Mesendoderm (in vitro differentiated cells): ENCODE measurements around the gene CD33.

Source experiments
- DNase-seq: peaks from one replicate; pipeline ENCODE4 v3.0.0; 2013
- H2AK5ac ChIP-seq: 2 replicates; pipeline ENCODE4 v1.6.1; 2013; ENCODE audit warnings: low read length, inconsistent platforms
- H2BK120ac ChIP-seq: 2 replicates; pipeline ENCODE4 v1.6.1; 2013; ENCODE audit warnings: low read depth, mild to moderate bottlenecking, low read length, moderate library complexity, mixed read lengths
- H2BK15ac ChIP-seq: replicated peaks from 2 replicates; pipeline ENCODE4 v1.6.1; 2013; ENCODE audit warnings: low read depth, mild to moderate bottlenecking, moderate library complexity
- H2BK5ac ChIP-seq: 2 replicates; pipeline ENCODE4 v1.6.1; 2013; ENCODE audit warnings: low read length, inconsistent platforms
- H3K18ac ChIP-seq: 2 replicates; pipeline ENCODE4 v1.6.1; 2013; ENCODE audit warnings: mild to moderate bottlenecking, low read length, mixed read lengths
- H3K23ac ChIP-seq: one replicate; pipeline ENCODE4 v1.6.1; 2013; ENCODE audit warnings: low read length
- H3K27ac ChIP-seq: 2 replicates; pipeline ENCODE4 v1.5.1; 2013; ENCODE audit warnings: low read depth, mild to moderate bottlenecking, inconsistent platforms, low read length, moderate library complexity
- H3K27me3 ChIP-seq: 2 replicates; pipeline ENCODE4 v1.6.1; 2013; ENCODE audit warnings: low read length, control low read depth, mild to moderate bottlenecking, inconsistent platforms; ENCODE audit not compliant: insufficient read depth, poor library complexity
- H3K36me3 ChIP-seq: 2 replicates; pipeline ENCODE4 v1.6.1; 2013; ENCODE audit warnings: low read length, inconsistent platforms; ENCODE audit not compliant: control insufficient read depth, insufficient read depth
- H3K4ac ChIP-seq: one replicate; pipeline ENCODE4 v1.6.1; 2013; ENCODE audit warnings: low read depth, mild to moderate bottlenecking, low read length, moderate library complexity
- H3K4me1 ChIP-seq: 2 replicates; pipeline ENCODE4 v1.6.1; 2013; ENCODE audit warnings: low read depth, low read length, inconsistent platforms; ENCODE audit not compliant: control insufficient read depth
- H3K4me2 ChIP-seq: 2 replicates; pipeline ENCODE4 v1.6.1; 2013; ENCODE audit warnings: low read length
- H3K4me3 ChIP-seq: 2 replicates; pipeline ENCODE4 v1.5.1; 2013; ENCODE audit warnings: mild to moderate bottlenecking, low read length
- H3K56ac ChIP-seq: one replicate; pipeline ENCODE4 v1.6.1; 2013; ENCODE audit warnings: low read length
- H3K79me1 ChIP-seq: 2 replicates; pipeline ENCODE4 v1.6.1; 2013; ENCODE audit warnings: low read length, inconsistent platforms
- H3K79me2 ChIP-seq: 2 replicates; pipeline ENCODE4 v1.6.1; 2013; ENCODE audit warnings: mild to moderate bottlenecking, low read length; ENCODE audit not compliant: control insufficient read depth, insufficient read depth
- H3K9ac ChIP-seq: 2 replicates; pipeline ENCODE4 v1.6.1; 2013; ENCODE audit warnings: low read length, inconsistent platforms
- H4K5ac ChIP-seq: one replicate; pipeline ENCODE4 v1.6.1; 2013; ENCODE audit warnings: low read length
- H4K8ac ChIP-seq: one replicate; pipeline ENCODE4 v1.6.1; 2013; ENCODE audit warnings: low read depth, mild to moderate bottlenecking, control low read depth, low read length, moderate library complexity
- WGBS: extraction: QIAGEN DNeasy Blood & Tissue Kit; methylation state at CpG from one replicate; pipeline ENCODE4 v1.1.7; 2013; ENCODE audit warnings: low lambda C conversion rate, missing lambda C conversion rate; ENCODE audit not compliant: insufficient coverage; ENCODE audit errors: extremely low coverage; 5-methylcytosine and 5-hydroxymethylcytosine counted together

CD33 gene

GRCh38 chr19:51271067-51271466 lies 46.2 kb downstream of the CD33 start:
- no peaks in the 10 kb centered on the region for H3K79me1 ChIP-seq
- no peak overlapping the region for H3K27ac ChIP-seq
- H3K9ac ChIP-seq = no peak overlapping the region
- H3K36me3 ChIP-seq = no peaks in the 10 kb centered on the region
- no peak overlapping the region for H3K18ac ChIP-seq
- no peak overlapping the region for H3K56ac ChIP-seq
- H3K4me1 ChIP-seq = no peaks in the 10 kb centered on the region
- no peak overlapping the region for H3K23ac ChIP-seq
- H2BK120ac ChIP-seq = no peak overlapping the region
- no peak overlapping the region for H3K4me3 ChIP-seq
- no peak overlapping the region for H4K5ac ChIP-seq
- H3K4ac ChIP-seq = no peak overlapping the region
- no peak overlapping the region for H2BK15ac ChIP-seq
- no peaks in the 10 kb centered on the region for H3K27me3 ChIP-seq
- no peak overlapping the region for H2BK5ac ChIP-seq
- H3K4me2 ChIP-seq = no peak overlapping the region
- WGBS = no CpG with 5 or more reads among the region's 26 CpGs
- H4K8ac ChIP-seq = no peak overlapping the region
- no peaks in the 10 kb centered on the region for H3K79me2 ChIP-seq
- no peak overlapping the region for H2AK5ac ChIP-seq
- no peak for DNase-seq

- H3K4me2 ChIP-seq = no peak overlapping the region
- no peak overlapping the region for H4K8ac ChIP-seq
- H3K79me1 ChIP-seq = no peaks in the 10 kb centered on the region
- H2BK5ac ChIP-seq = no peak overlapping the region
- H3K27ac ChIP-seq = no peak overlapping the region
- H2BK15ac ChIP-seq = no peak overlapping the region
- DNase-seq = no peak
- H3K18ac ChIP-seq = no peak overlapping the region
- no peak overlapping the region for H2AK5ac ChIP-seq
- no peak overlapping the region for H3K4me3 ChIP-seq
- H3K23ac ChIP-seq = no peak overlapping the region
- no peak overlapping the region for H3K56ac ChIP-seq
- no peaks in the 10 kb centered on the region for H3K27me3 ChIP-seq
- H4K5ac ChIP-seq = no peak overlapping the region
- H3K36me3 ChIP-seq = no peaks in the 10 kb centered on the region
- no peaks in the 10 kb centered on the region for H3K4me1 ChIP-seq
- H2BK120ac ChIP-seq = no peak overlapping the region
- no peaks in the 10 kb centered on the region for H3K79me2 ChIP-seq
- no peak overlapping the region for H3K9ac ChIP-seq
- H3K4ac ChIP-seq = no peak overlapping the region
- WGBS = no CpG with 5 or more reads among the region's 6 CpGs
These were observed 47.4 kb downstream of the CD33 start for GRCh38 chr19:51272183-51272810.

- Histone ChIP-seq H3K27me3 (no peaks in the 10 kb centered on the region), H3K79me1 (no peaks in the 10 kb centered on the region), H2BK120ac (no peak overlapping the region), H3K4me1 (no peaks in the 10 kb centered on the region), H3K4me3 (no peak overlapping the region), H3K9ac (no peak overlapping the region), H3K4ac (no peak overlapping the region), H2AK5ac (no peak overlapping the region), H4K5ac (no peak overlapping the region), H3K4me2 (no peak overlapping the region), H3K36me3 (no peaks in the 10 kb centered on the region), H3K18ac (no peak overlapping the region), H4K8ac (no peak overlapping the region), H3K27ac (no peak overlapping the region), H2BK15ac (no peak overlapping the region), H2BK5ac (no peak overlapping the region), H3K23ac (no peak overlapping the region), H3K56ac (no peak overlapping the region), H3K79me2 (no peaks in the 10 kb centered on the region)
- no peak for DNase-seq
- no CpG with 5 or more reads among the region's 8 CpGs for WGBS
These were observed 49.3 kb downstream of the CD33 start for GRCh38 chr19:51274049-51274770.

GRCh38 chr19:51277112-51277511 lies 52.2 kb downstream of the CD33 start:
- Histone ChIP-seq H2BK15ac (no peak overlapping the region), H3K4me2 (no peak overlapping the region), H3K27ac (no peak overlapping the region), H2BK120ac (no peak overlapping the region), H3K4me3 (no peak overlapping the region), H4K5ac (no peak overlapping the region), H3K56ac (no peak overlapping the region), H3K36me3 (no peaks in the 10 kb centered on the region), H3K79me1 (no peaks in the 10 kb centered on the region), H4K8ac (no peak overlapping the region), H3K79me2 (no peaks in the 10 kb centered on the region), H3K9ac (no peak overlapping the region), H3K18ac (no peak overlapping the region), H3K27me3 (no peaks in the 10 kb centered on the region), H2AK5ac (no peak overlapping the region), H2BK5ac (no peak overlapping the region), H3K4me1 (no peaks in the 10 kb centered on the region), H3K23ac (no peak overlapping the region), H3K4ac (no peak overlapping the region)
- DNase-seq = no peak
- no CpG with 5 or more reads among the region's 3 CpGs for WGBS

- H3K18ac ChIP-seq = no peak overlapping the region
- H3K9ac ChIP-seq = no peak overlapping the region
- no peak overlapping the region for H3K4me3 ChIP-seq
- no peak overlapping the region for H2BK5ac ChIP-seq
- H4K8ac ChIP-seq = no peak overlapping the region
- H4K5ac ChIP-seq = no peak overlapping the region
- H2BK15ac ChIP-seq = no peak overlapping the region
- no peak overlapping the region for H2BK120ac ChIP-seq
- no peaks in the 10 kb centered on the region for H3K79me2 ChIP-seq
- no peak for DNase-seq
- no peak overlapping the region for H3K4ac ChIP-seq
- H3K4me1 ChIP-seq = no peaks in the 10 kb centered on the region
- no peak overlapping the region for H3K56ac ChIP-seq
- no CpG with 5 or more reads among the region's 4 CpGs for WGBS
- no peak overlapping the region for H2AK5ac ChIP-seq
- H3K27me3 ChIP-seq = no peaks in the 10 kb centered on the region
- H3K79me1 ChIP-seq = no peaks in the 10 kb centered on the region
- H3K23ac ChIP-seq = no peak overlapping the region
- H3K36me3 ChIP-seq = no peaks in the 10 kb centered on the region
- H3K4me2 ChIP-seq = no peak overlapping the region
- H3K27ac ChIP-seq = no peak overlapping the region
These were observed 57.5 kb downstream of the CD33 start for GRCh38 chr19:51282335-51282734.

- Histone ChIP-seq H3K4me2 (no peak overlapping the region), H2BK120ac (no peak overlapping the region), H2AK5ac (no peak overlapping the region), H2BK5ac (no peak overlapping the region), H3K23ac (no peak overlapping the region), H3K79me2 (no peaks in the 10 kb centered on the region), H3K27ac (no peak overlapping the region), H3K18ac (no peak overlapping the region), H4K8ac (no peak overlapping the region), H4K5ac (no peak overlapping the region), H3K4me1 (no peaks in the 10 kb centered on the region), H3K9ac (no peak overlapping the region), H3K56ac (no peak overlapping the region), H3K27me3 (no peaks in the 10 kb centered on the region), H3K4me3 (no peak overlapping the region), H3K4ac (no peak overlapping the region), H2BK15ac (no peak overlapping the region), H3K79me1 (no peaks in the 10 kb centered on the region), H3K36me3 (no peaks in the 10 kb centered on the region)
- no CpG with 5 or more reads among the region's 3 CpGs for WGBS
- DNase-seq = no peak
These were observed 60.8 kb downstream of the CD33 start for GRCh38 chr19:51285682-51286081.
